Loucy (cell line): ENCODE results near the gene CATSPERD.

Experiments used
- CTCF ChIP-seq: fragments of 200-600 bp; sonication (generic); conservative IDR thresholded peaks from 2 replicates; pipeline ENCODE4 v1.5.1; 2014; ENCODE audit warnings: mild to moderate bottlenecking, antibody characterized with exemption, low read length
- EZH2phosphoT487 ChIP-seq: fragments of 200-600 bp; IDR thresholded peaks from 2 replicates; pipeline ENCODE4 v1.6.1; 2018; ENCODE audit warnings: antibody characterized with exemption, mild to moderate bottlenecking, moderate library complexity, borderline replicate concordance

DNA sequence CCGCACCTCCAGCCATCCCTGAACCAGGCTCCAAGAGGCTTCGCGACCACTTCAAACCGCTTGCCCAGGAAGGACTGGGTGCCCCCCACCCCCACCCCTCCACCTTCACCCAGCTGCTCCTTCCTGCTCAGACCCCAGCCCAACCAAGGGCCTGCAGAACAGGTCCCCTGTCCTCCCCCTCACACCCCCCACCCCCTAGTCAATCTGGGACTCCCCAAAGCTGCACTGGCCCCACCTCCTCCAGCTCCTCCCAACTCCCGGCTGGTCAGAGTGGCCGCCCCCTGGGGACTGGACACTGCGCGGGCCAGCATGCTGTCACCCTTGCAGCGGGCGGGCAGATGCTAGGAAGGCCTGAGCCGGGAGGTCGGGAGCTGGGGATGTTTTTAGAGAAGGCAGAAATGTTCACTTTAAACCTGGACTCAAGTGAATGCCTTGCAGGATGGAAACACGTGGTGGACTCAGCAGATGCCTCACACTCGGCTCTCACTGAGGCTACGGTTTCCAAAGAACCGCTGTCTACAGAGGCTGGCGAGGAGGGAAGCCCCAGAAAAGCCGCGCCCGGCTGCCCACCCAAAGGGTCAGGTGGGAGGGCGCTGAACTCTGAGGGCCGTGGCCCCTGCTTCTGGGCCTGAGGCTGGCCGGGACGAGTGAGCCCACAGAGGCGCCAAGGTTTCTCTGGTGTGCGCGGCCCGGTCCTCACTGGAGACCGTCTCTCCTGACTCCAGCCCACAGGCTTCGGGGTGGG, 22.4 kb upstream of the CATSPERD start:
- TF ChIP-seq CTCF (no peak), EZH2phosphoT487 (no peak)
